VCaP (cell line): ENCODE results near the gene DCTN4.

Experiments used
- H3K27ac ChIP-seq: fragments of 450-650 bp; 2 replicates; pipeline ENCODE4 v1.5.1; 2017
- CTCF ChIP-seq: fragments of 450-650 bp; conservative IDR thresholded peaks from 2 replicates; pipeline ENCODE4 v1.5.1; 2017; ENCODE audit warnings: mild to moderate bottlenecking, moderate library complexity

Gene DCTN4

GRCh38 chr5:150700246-150700593, 58.6 kb downstream of the DCTN4 start:
- no peak for TF ChIP-seq CTCF
- H3K27ac ChIP-seq = peak overlapping the region; percentile 95

- TF ChIP-seq CTCF = no peak
- H3K27ac ChIP-seq = no peak overlapping the region
Observed at GRCh38 chr5:150694612-150695011, 64.2 kb downstream of the DCTN4 start.

- TF ChIP-seq CTCF = no peak
- H3K27ac ChIP-seq = no peak overlapping the region
Observed at GRCh38 chr5:150692276-150692675, 66.5 kb downstream of the DCTN4 start.

- no peak overlapping the region; the same call in 1 of the 2 replicates for H3K27ac ChIP-seq
- no peak for TF ChIP-seq CTCF
Observed at GRCh38 chr5:150690760-150691159, 68.1 kb downstream of the DCTN4 start.

- TF ChIP-seq CTCF = no peak
- no peak overlapping the region for H3K27ac ChIP-seq
Observed at GRCh38 chr5:150689120-150689519, 69.7 kb downstream of the DCTN4 start.

GRCh38 chr5:150676578-150676977, 82.2 kb downstream of the DCTN4 start:
- H3K27ac ChIP-seq = no peak overlapping the region
- no peak for TF ChIP-seq CTCF

- TF ChIP-seq CTCF = no peak
- H3K27ac ChIP-seq = no peak overlapping the region
Observed at GRCh38 chr5:150675069-150675468, 83.7 kb downstream of the DCTN4 start.

GRCh38 chr5:150674341-150674821, 84.4 kb downstream of the DCTN4 start:
- no peak overlapping the region for H3K27ac ChIP-seq

More at GRCh38 chr5:150674341-150674821, 84.4 kb downstream of the DCTN4 start:
- no peak for TF ChIP-seq CTCF
